GM12801 (cell line): ENCODE data around the gene PGC.

Experiments used
- CTCF ChIP-seq: IDR thresholded peaks from one replicate; pipeline ENCODE4 v1.5.1; 2011; ENCODE audit warnings: control low read depth; ENCODE audit not compliant: insufficient read length; ENCODE audit errors: extremely low read depth

PGC gene

GRCh38 chr6:41700463-41701347, 46.5 kb downstream of the PGC start:
- no peak for TF ChIP-seq CTCF

GRCh38 chr6:41699063-41699462, 48.1 kb downstream of the PGC start:
- TF ChIP-seq CTCF, result no peak

- no peak for TF ChIP-seq CTCF
Observed at GRCh38 chr6:41697861-41698781, 49.1 kb downstream of the PGC start.

GRCh38 chr6:41696788-41697187, 50.4 kb downstream of the PGC start:
- no peak for TF ChIP-seq CTCF

GRCh38 chr6:41695825-41696224, 51.4 kb downstream of the PGC start:
- no peak for TF ChIP-seq CTCF

GRCh38 chr6:41694815-41695526, 52.2 kb downstream of the PGC start:
- TF ChIP-seq CTCF, result no peak
